Endothelial cell of umbilical vein (primary cell): ENCODE measurements around the gene TMEM175. TPM values are rescaled to one million over a fixed set of nuclear protein-coding genes. Genes with fewer than 3 reads are reported as not detected.

Experiments
- BruUV-seq: library from RNA; stranded (reverse); fragments of 400-500 nt; replicated peaks from 2 replicates; lab custom pipeline; 2021; lab: Mats Ljungman, UMichigan
- CTCF ChIA-PET: fragments of 300-600, 350-600 bp; sonication (Branson Sonifier 250); formaldehyde crosslinking; loops from one replicate; lab custom pipeline; 2021; ENCODE audit warnings: antibody characterized with exemption, inconsistent platforms; lab: Charles Lee
- POLR2A ChIA-PET: fragments of 300-600, 350-600 bp; sonication (Branson Sonifier 250); formaldehyde crosslinking; loops from one replicate; lab custom pipeline; 2021; ENCODE audit warnings: antibody characterized with exemption, inconsistent platforms; lab: Charles Lee
- DNase-seq: peaks from one replicate; pipeline ENCODE4 v3.0.0-alpha.2; 2011; ENCODE audit warnings: low read depth, low spot score
- FAIRE-seq: peaks from 2 replicates; lab custom pipeline; 2011; peaks lifted over from hg19 to GRCh38; lab: Jason Lieb, UNC
- H2AFZ ChIP-seq: 2 replicates; pipeline ENCODE4 v1.6.0; 2012; ENCODE audit warnings: low read depth, low read length, control low read depth, inconsistent platforms
- H3K27ac ChIP-seq: 2 replicates; pipeline ENCODE4 v1.5.1; 2011; ENCODE audit warnings: low read depth, mild to moderate bottlenecking, control low read depth, low read length, moderate library complexity; ENCODE audit not compliant: insufficient read depth
- H3K27me3 ChIP-seq, 2 experiments: 2 replicates each; pipeline versions ENCODE4 v1.6.0 to v1.6.1; 2011; ENCODE audit warnings: low read length in 2 of 2, mixed read lengths in 1 of 2; ENCODE audit not compliant: control insufficient read depth in 2 of 2, insufficient read depth in 2 of 2
- H3K36me3 ChIP-seq, 2 experiments: 2 replicates in 1 of 2; 3 replicates in 1 of 2; pipeline ENCODE4 v1.5.1; 2011; ENCODE audit warnings: low read length in 2 of 2, mild to moderate bottlenecking in 1 of 2, moderate library complexity in 1 of 2; ENCODE audit not compliant: control insufficient read depth in 2 of 2, insufficient read depth in 2 of 2; ENCODE audit errors: extremely low read depth in 1 of 2
- H3K4me1 ChIP-seq: 3 replicates; pipeline ENCODE4 v1.5.1; 2011; ENCODE audit warnings: mild to moderate bottlenecking, low read length; ENCODE audit not compliant: control insufficient read depth, insufficient read depth; ENCODE audit errors: extremely low read depth
- H3K4me2 ChIP-seq: 2 replicates; pipeline ENCODE4 v1.6.1; 2011; ENCODE audit warnings: low read length, control low read depth, mixed read lengths; ENCODE audit not compliant: insufficient read depth
- H3K4me3 ChIP-seq, 3 experiments: fragments of 200-600 bp in 1 of 3; sonication (generic), shearing (Covaris generic) in 1 of 3; replicated peaks in 1 of 3; 2 replicates each; pipeline ENCODE4 v1.5.1; 2011 to 2016; ENCODE audit warnings: control low read depth in 3 of 3, low read length in 3 of 3, mild to moderate bottlenecking in 2 of 3, inconsistent platforms in 1 of 3, low read depth in 1 of 3, moderate library complexity in 1 of 3; ENCODE audit not compliant: insufficient read depth in 1 of 3
- H3K79me2 ChIP-seq: 2 replicates; pipeline ENCODE4 v1.6.0; 2012; ENCODE audit warnings: low read length, inconsistent platforms; ENCODE audit not compliant: control insufficient read depth, insufficient read depth
- H3K9ac ChIP-seq: replicated peaks from 2 replicates; pipeline ENCODE3; 2011; ENCODE audit warnings: low read length, control low read depth; ENCODE audit not compliant: insufficient read depth; ENCODE audit errors: extremely low read depth
- H3K9me1 ChIP-seq: replicated peaks from 3 replicates; pipeline ENCODE4 v1.6.0; 2011; ENCODE audit warnings: mild to moderate bottlenecking, low read length; ENCODE audit not compliant: control insufficient read depth, insufficient read depth; ENCODE audit errors: extremely low read depth
- H3K9me3 ChIP-seq: replicated peaks from 2 replicates; pipeline ENCODE4 v1.5.1; 2012; ENCODE audit warnings: low read length, inconsistent platforms; ENCODE audit not compliant: control insufficient read depth, insufficient read depth
- H4K20me1 ChIP-seq: replicated peaks from 2 replicates; pipeline ENCODE3; 2011; ENCODE audit warnings: mild to moderate bottlenecking, low read length; ENCODE audit not compliant: control insufficient read depth, insufficient read depth; ENCODE audit errors: extremely low read depth
- EZH2 ChIP-seq: IDR thresholded peaks from 2 replicates; pipeline ENCODE4 v1.6.1; 2012; ENCODE audit warnings: borderline replicate concordance, low read depth, mild to moderate bottlenecking, moderate library complexity, low read length, inconsistent platforms; ENCODE audit not compliant: severe bottlenecking
- FOS ChIP-seq: IDR thresholded peaks from 2 replicates; pipeline ENCODE4 v1.6.1; 2011; ENCODE audit warnings: mild to moderate bottlenecking, low read length, moderate library complexity, borderline replicate concordance; ENCODE audit not compliant: insufficient read depth
- GATA2 ChIP-seq: IDR thresholded peaks from 2 replicates; pipeline ENCODE4 v1.7.0; 2011; ENCODE audit warnings: low read depth, mild to moderate bottlenecking, moderate library complexity, mixed read lengths, low read length; ENCODE audit not compliant: insufficient read length, insufficient read depth
- JUN ChIP-seq: IDR thresholded peaks from 2 replicates; pipeline ENCODE4 v1.6.1; 2011; ENCODE audit warnings: borderline replicate concordance, low read depth; ENCODE audit not compliant: insufficient read length, insufficient read depth
- MAX ChIP-seq: IDR thresholded peaks from 2 replicates; pipeline ENCODE4 v1.6.1; 2011; ENCODE audit not compliant: insufficient read depth, insufficient read length
- MYC ChIP-seq: IDR thresholded peaks from one replicate; pipeline ENCODE4 v1.6.1; 2011; ENCODE audit warnings: mild to moderate bottlenecking, low read depth, low read length
- POLR2A ChIP-seq: IDR thresholded peaks from 2 replicates; pipeline ENCODE4 v1.6.1; 2012; ENCODE audit warnings: low read depth, mild to moderate bottlenecking, control low read depth, low read length
- POLR2AphosphoS5 ChIP-seq: IDR thresholded peaks from 2 replicates; pipeline ENCODE4 v1.6.1; 2012; ENCODE audit warnings: low read depth, mild to moderate bottlenecking, control low read depth, low read length, moderate library complexity; ENCODE audit not compliant: insufficient read depth
- dilution Hi-C: fragments of 300-500 bp; cut with MboI; formaldehyde crosslinking; loops from one replicate; pipeline ENCODE4 v1.15.0; 2019; ENCODE audit warnings: low sequenced_read_pairs; ENCODE audit not compliant: extremely low pct_ligation_motif_present
- intact Hi-C: fragments of 100-400 bp; cut with micrococcal nuclease; formaldehyde crosslinking; loops from one replicate; pipeline ENCODE4 v1.10.0; 2022
- polyA plus RNA-seq, 4 experiments: library from polyadenylated mRNA; depleted of rRNA in 3 of 4; stranded (reverse) in 3 of 4; unstranded in 1 of 4; fragments of >200 nt; gene quantifications; 2 replicates each; pipeline versions ENCODE4 v1.2.1 to v1.2.3, GENCODE V29; 2011 to 2012; ENCODE audit warnings: missing spikeins in 1 of 4
- total RNA-seq: library from RNA; stranded (reverse); gene quantifications from 2 replicates; pipeline ENCODE4 v1.2.3, GENCODE V29; 2021
- TF ChIP-seq, protein P1 (sequence below), 2 donors: IDR thresholded peaks; 1 replicate in 1 of 2; 2 replicates in 1 of 2; pipeline ENCODE4 v1.5.1; 2011; ENCODE audit warnings: low read length in 2 of 2, mild to moderate bottlenecking in 2 of 2, moderate library complexity in 2 of 2, control low read depth in 1 of 2, inconsistent platforms in 1 of 2, low read depth in 1 of 2; ENCODE audit not compliant: insufficient read depth in 1 of 2; ENCODE audit errors: extremely low read depth in 1 of 2

TMEM175 gene
- total and polyA plus RNA-seq, 2 donors (not counting 3 experiments of a cell fraction or from before 2014, with no cell fraction given): 21.9 to 80.1 TPM

DNA sequence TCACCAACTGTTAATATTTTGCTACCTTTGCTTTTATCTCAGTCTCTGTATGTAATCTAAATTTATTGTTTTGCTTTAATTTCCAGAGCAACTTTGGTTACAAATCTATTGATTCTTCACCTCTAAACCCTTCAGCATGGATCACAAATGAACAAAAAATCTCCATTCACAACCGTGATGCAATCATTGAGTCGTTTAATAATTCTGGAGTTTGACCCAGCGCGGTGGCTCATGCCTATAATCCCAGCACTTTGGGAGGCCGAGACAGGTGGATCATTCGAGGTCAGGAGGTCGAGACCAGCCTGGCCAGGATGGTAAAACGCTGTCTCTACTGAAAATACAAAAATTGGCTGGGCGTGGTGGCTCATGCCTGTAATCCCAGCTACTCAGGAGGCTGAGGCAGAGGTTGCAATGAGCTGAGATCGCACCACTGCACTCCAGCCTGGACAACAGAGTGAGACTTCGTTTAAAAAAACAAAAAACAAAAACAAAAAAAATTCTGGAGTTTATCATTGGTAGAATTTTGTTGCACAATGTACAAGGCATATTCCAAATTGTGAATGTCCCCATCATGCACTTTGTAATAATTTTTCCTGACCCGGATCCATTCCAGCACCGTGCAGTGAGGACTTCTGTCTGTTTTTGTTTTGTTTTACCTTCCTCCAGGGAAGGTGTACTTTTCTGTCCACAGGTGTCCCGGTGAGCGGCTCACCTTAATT lies 52.2 kb downstream of the TMEM175 start:
- no peak overlapping the region for H3K4me3 ChIP-seq
- no peaks in the 10 kb centered on the region for H3K27me3 ChIP-seq
- H3K4me2 ChIP-seq: peak overlapping the region; percentile 62
- no peaks in the 10 kb centered on the region for H3K9me1 ChIP-seq
- no peaks in the 10 kb centered on the region for H3K36me3 ChIP-seq
- FAIRE-seq (no peak), DNase-seq (no peak)
- H3K79me2 ChIP-seq: no peaks in the 10 kb centered on the region
- H3K27ac ChIP-seq: no peak overlapping the region
- dilution Hi-C loops (no loop called here), intact Hi-C loops (loop anchor here (5.0 kb wide), 1 partner anchor 242 kb away; no protein-coding TSS in a partner anchor)
- BruUV-seq: no TSS peak
- TF ChIP-seq MAX (no peak), JUN (no peak), MYC (no peak), POLR2AphosphoS5 (no peak), FOS (no peak), EZH2 (no peak), POLR2A (no peak), GATA2 (no peak)
- TF ChIP-seq, protein P1, sequence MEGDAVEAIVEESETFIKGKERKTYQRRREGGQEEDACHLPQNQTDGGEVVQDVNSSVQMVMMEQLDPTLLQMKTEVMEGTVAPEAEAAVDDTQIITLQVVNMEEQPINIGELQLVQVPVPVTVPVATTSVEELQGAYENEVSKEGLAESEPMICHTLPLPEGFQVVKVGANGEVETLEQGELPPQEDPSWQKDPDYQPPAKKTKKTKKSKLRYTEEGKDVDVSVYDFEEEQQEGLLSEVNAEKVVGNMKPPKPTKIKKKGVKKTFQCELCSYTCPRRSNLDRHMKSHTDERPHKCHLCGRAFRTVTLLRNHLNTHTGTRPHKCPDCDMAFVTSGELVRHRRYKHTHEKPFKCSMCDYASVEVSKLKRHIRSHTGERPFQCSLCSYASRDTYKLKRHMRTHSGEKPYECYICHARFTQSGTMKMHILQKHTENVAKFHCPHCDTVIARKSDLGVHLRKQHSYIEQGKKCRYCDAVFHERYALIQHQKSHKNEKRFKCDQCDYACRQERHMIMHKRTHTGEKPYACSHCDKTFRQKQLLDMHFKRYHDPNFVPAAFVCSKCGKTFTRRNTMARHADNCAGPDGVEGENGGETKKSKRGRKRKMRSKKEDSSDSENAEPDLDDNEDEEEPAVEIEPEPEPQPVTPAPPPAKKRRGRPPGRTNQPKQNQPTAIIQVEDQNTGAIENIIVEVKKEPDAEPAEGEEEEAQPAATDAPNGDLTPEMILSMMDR (IDR thresholded peaks at IDR 0.05; ENCODE audit: extremely low read depth in 1 of 2, insufficient read depth in 1 of 2, low read depth in 1 of 2, low read length in 2 of 2): no peak
- no peaks in the 10 kb centered on the region for H3K9me3 ChIP-seq
- CTCF ChIA-PET: interaction anchor here (0.6 kb wide), 1 partner anchor 52 kb away, joined by 3 read pairs; the partner anchor contains the start of genes GAK and TMEM175
- H4K20me1 ChIP-seq: no peaks in the 10 kb centered on the region
- H2AFZ ChIP-seq: peak overlapping the region; percentile 82
- H3K9ac ChIP-seq: no peak overlapping the region
- H3K4me1 ChIP-seq: peaks cover 20% of the 10 kb centered on the region
- POLR2A ChIA-PET: no interaction called here
